NCI-H526 treated with DMSO at 0.1 percent for 48 hours (cell line): ENCODE results near the gene NDUFA7.
"Not testable (repeated sequence)": the region's sequence is repeated elsewhere in the genome, so short reads cannot be mapped to it uniquely, and the experiment has no call there.

Source experiments
- DNase-seq: peaks from one replicate; lab custom pipeline; 2025; lab: John Stamatoyannopoulos, UW

Gene NDUFA7

GRCh38 chr19:8264248-8264647 is 56.9 kb downstream of the NDUFA7 start:
- not testable (repeated sequence) for DNase-seq

- DNase-seq = no peak
Observed at GRCh38 chr19:8262431-8262830, 58.7 kb downstream of the NDUFA7 start.

GRCh38 chr19:8261881-8262280 is 59.3 kb downstream of the NDUFA7 start:
- no peak for DNase-seq

- no peak for DNase-seq
Observed at GRCh38 chr19:8261347-8261746, 59.8 kb downstream of the NDUFA7 start.
